ENCODE data around the gene MLH3. TPM values are rescaled to one million over a fixed set of nuclear protein-coding genes. Genes with fewer than 3 reads are reported as not detected.

Gene MLH3
- total and polyA plus RNA-seq, 2 of the 13 experiments (the other 11 are each of a cell fraction or from before 2014, with no cell fraction given): 14.4 to 24.8 TPM

DNA sequence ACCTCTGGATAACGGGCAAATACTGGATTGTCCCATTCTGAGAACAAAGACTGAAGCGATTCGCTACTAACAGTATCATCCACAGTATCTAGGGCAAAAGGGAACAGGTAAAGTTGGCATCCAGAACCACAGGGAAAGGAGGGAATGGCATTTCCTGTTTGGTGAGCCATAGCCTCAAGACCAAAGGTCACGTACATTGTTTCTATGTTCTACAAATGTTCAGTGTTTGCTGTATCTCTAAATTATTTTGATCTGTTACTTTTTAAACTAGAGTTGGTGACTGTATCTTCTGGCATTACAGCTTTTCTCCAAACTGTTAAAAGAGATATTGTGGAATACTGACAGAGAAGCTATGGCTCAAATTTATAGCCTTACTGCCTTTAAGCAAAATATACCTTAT lies 9.7 kb downstream of the MLH3 start (continued):
- TF ChIP-seq, protein P1, sequence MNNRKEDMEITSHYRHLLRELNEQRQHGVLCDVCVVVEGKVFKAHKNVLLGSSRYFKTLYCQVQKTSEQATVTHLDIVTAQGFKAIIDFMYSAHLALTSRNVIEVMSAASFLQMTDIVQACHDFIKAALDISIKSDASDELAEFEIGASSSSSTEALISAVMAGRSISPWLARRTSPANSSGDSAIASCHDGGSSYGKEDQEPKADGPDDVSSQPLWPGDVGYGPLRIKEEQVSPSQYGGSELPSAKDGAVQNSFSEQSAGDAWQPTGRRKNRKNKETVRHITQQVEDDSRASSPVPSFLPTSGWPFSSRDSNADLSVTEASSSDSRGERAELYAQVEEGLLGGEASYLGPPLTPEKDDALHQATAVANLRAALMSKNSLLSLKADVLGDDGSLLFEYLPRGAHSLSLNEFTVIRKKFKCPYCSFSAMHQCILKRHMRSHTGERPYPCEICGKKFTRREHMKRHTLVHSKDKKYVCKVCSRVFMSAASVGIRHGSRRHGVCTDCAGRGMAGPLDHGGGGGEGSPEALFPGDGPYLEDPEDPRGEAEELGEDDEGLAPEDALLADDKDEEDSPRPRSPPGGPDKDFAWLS (CRISPR knock-in tag; IDR thresholded peaks at IDR 0.05; ENCODE audit: borderline replicate concordance): no peak
- TF ChIP-seq SAP130 (CRISPR knock-in tag; IDR thresholded peaks at IDR 0.05; ENCODE audit: low read depth): peak; percentile 68
- no peak for TF ChIP-seq ZNF629 (CRISPR knock-in tag; conservative IDR thresholded peaks at IDR 0.05)
- TF ChIP-seq ZNF101 (CRISPR knock-in tag; IDR thresholded peaks at IDR 0.05; ENCODE audit: borderline replicate concordance, low read depth): 0 out of 2 replicates have a peak, but pooled peaks have one; percentile 60
- TF ChIP-seq SALL1 (CRISPR knock-in tag; IDR thresholded peaks at IDR 0.05): no peak; the same call in 1 of the 2 replicates
- TF ChIP-seq, protein P2, sequence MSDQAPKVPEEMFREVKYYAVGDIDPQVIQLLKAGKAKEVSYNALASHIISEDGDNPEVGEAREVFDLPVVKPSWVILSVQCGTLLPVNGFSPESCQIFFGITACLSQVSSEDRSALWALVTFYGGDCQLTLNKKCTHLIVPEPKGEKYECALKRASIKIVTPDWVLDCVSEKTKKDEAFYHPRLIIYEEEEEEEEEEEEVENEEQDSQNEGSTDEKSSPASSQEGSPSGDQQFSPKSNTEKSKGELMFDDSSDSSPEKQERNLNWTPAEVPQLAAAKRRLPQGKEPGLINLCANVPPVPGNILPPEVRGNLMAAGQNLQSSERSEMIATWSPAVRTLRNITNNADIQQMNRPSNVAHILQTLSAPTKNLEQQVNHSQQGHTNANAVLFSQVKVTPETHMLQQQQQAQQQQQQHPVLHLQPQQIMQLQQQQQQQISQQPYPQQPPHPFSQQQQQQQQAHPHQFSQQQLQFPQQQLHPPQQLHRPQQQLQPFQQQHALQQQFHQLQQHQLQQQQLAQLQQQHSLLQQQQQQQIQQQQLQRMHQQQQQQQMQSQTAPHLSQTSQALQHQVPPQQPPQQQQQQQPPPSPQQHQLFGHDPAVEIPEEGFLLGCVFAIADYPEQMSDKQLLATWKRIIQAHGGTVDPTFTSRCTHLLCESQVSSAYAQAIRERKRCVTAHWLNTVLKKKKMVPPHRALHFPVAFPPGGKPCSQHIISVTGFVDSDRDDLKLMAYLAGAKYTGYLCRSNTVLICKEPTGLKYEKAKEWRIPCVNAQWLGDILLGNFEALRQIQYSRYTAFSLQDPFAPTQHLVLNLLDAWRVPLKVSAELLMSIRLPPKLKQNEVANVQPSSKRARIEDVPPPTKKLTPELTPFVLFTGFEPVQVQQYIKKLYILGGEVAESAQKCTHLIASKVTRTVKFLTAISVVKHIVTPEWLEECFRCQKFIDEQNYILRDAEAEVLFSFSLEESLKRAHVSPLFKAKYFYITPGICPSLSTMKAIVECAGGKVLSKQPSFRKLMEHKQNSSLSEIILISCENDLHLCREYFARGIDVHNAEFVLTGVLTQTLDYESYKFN (CRISPR knock-in tag; conservative IDR thresholded peaks at IDR 0.05): peak; percentile 88
- 0 out of 2 replicates have a peak, but pooled peaks have one; percentile 52 for TF ChIP-seq ZNF34 (CRISPR knock-in tag; IDR thresholded peaks at IDR 0.05; ENCODE audit: borderline replicate concordance)
- no peak for TF ChIP-seq ZNF567 (CRISPR knock-in tag; IDR thresholded peaks at IDR 0.05; ENCODE audit: borderline replicate concordance)
- no peak for TF ChIP-seq NR2F2 (IDR thresholded peaks at IDR 0.05; ENCODE audit: borderline replicate concordance, low read depth)
- TF ChIP-seq PITX1 (CRISPR knock-in tag; IDR thresholded peaks at IDR 0.05): no peak
- no peak for TF ChIP-seq TOE1 (CRISPR knock-in tag; IDR thresholded peaks at IDR 0.05)
- TF ChIP-seq ZNF335 (CRISPR knock-in tag; IDR thresholded peaks at IDR 0.05): no peak
- TF ChIP-seq, protein P3, sequence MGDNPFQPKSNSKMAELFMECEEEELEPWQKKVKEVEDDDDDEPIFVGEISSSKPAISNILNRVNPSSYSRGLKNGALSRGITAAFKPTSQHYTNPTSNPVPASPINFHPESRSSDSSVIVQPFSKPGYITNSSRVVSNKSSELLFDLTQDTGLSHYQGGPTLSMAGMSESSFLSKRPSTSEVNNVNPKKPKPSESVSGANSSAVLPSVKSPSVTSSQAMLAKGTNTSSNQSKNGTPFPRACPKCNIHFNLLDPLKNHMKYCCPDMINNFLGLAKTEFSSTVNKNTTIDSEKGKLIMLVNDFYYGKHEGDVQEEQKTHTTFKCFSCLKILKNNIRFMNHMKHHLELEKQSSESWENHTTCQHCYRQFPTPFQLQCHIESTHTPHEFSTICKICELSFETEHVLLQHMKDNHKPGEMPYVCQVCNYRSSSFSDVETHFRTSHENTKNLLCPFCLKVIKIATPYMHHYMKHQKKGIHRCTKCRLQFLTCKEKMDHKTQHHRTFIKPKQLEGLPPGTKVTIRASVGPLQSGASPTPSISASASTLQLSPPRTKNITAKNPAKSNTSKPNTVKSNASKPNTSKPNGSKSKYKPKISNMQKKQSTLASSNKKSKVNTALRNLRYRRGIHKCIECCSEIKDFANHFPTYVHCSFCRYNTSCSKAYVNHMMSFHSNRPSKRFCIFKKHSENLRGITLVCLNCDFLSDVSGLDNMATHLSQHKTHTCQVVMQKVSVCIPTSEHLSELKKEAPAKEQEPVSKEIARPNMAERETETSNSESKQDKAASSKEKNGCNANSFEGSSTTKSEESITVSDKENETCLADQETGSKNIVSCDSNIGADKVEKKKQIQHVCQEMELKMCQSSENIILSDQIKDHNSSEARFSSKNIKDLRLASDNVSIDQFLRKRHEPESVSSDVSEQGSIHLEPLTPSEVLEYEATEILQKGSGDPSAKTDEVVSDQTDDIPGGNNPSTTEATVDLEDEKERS (CRISPR knock-in tag; IDR thresholded peaks at IDR 0.05): no peak
- TF ChIP-seq, protein P4, sequence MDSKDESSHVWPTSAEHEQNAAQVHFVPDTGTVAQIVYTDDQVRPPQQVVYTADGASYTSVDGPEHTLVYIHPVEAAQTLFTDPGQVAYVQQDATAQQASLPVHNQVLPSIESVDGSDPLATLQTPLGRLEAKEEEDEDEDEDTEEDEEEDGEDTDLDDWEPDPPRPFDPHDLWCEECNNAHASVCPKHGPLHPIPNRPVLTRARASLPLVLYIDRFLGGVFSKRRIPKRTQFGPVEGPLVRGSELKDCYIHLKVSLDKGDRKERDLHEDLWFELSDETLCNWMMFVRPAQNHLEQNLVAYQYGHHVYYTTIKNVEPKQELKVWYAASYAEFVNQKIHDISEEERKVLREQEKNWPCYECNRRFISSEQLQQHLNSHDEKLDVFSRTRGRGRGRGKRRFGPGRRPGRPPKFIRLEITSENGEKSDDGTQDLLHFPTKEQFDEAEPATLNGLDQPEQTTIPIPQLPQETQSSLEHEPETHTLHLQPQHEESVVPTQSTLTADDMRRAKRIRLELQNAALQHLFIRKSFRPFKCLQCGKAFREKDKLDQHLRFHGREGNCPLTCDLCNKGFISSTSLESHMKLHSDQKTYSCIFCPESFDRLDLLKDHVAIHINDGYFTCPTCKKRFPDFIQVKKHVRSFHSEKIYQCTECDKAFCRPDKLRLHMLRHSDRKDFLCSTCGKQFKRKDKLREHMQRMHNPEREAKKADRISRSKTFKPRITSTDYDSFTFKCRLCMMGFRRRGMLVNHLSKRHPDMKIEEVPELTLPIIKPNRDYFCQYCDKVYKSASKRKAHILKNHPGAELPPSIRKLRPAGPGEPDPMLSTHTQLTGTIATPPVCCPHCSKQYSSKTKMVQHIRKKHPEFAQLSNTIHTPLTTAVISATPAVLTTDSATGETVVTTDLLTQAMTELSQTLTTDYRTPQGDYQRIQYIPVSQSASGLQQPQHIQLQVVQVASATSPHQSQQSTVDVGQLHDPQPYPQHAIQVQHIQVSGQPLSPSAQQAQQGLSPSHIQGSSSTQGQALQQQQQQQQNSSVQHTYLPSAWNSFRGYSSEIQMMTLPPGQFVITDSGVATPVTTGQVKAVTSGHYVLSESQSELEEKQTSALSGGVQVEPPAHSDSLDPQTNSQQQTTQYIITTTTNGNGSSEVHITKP (CRISPR knock-in tag; IDR thresholded peaks at IDR 0.05; ENCODE audit: low read depth): peak; percentile 31; the same call in 1 of the 2 replicates
- no peak for TF ChIP-seq ZNF546 (CRISPR knock-in tag; conservative IDR thresholded peaks at IDR 0.05)

Data from HepG2 (cell line).